Naive thymus-derived CD8-positive, alpha-beta T cell (primary cell): ENCODE measurements around the gene CDH23. TPM values are rescaled to one million over a fixed set of nuclear protein-coding genes. Genes with fewer than 3 reads are reported as not detected.

Experiments used
- ATAC-seq, 2 donors: fragments of 150-1000 bp; cut with Tn5 transposase in 1 of 2; sonication (Bioruptor Pico), chemical (Tn5 transposase) in 1 of 2; 1 replicate in 1 of 2; 2 replicates in 1 of 2; pipeline ENCODE4 v1.10.0; 2021; ENCODE audit warnings: mild to moderate bottlenecking in 2 of 2, moderate library complexity in 2 of 2
- POLR2A ChIA-PET: fragments of 350-600 bp; sonication (Branson Sonifier 250); formaldehyde crosslinking; loops from one replicate; lab custom pipeline; 2021; ENCODE audit warnings: antibody characterized with exemption; lab: Charles Lee
- DNase-seq, 10 donors: peaks; one replicate each; pipeline versions ENCODE4 v3.0.0 to v3.0.0-alpha.2; 2020 to 2022
- H3K27ac Mint-ChIP-seq, 10 donors: one replicate each; pipeline ENCODE4 v1.8.0; 2020 to 2022; ENCODE audit warnings: mild to moderate bottlenecking in 10 of 10, mixed read lengths in 10 of 10, moderate library complexity in 4 of 10, inconsistent platforms in 1 of 10
- H3K27me3 Mint-ChIP-seq, 5 donors: one replicate each; pipeline ENCODE4 v1.8.0; 2021 to 2022; ENCODE audit warnings: mixed read lengths in 5 of 5
- H3K36me3 Mint-ChIP-seq, 3 donors: one replicate each; pipeline ENCODE4 v1.8.0; 2020 to 2022; ENCODE audit warnings: mixed read lengths in 3 of 3, mild to moderate bottlenecking in 2 of 3, inconsistent platforms in 1 of 3
- H3K4me1 Mint-ChIP-seq, 4 donors: one replicate each; pipeline ENCODE4 v1.8.0; 2021 to 2022; ENCODE audit warnings: mixed read lengths in 4 of 4
- H3K4me3 Mint-ChIP-seq, 10 donors: one replicate each; pipeline ENCODE4 v1.8.0; 2020 to 2022; ENCODE audit warnings: mild to moderate bottlenecking in 10 of 10, mixed read lengths in 10 of 10, moderate library complexity in 6 of 10, inconsistent platforms in 1 of 10
- H3K9me3 Mint-ChIP-seq, 9 donors: one replicate each; pipeline ENCODE4 v1.8.0; 2020 to 2022; ENCODE audit warnings: mixed read lengths in 9 of 9, mild to moderate bottlenecking in 3 of 9, inconsistent platforms in 1 of 9, moderate library complexity in 1 of 9
- polyA plus RNA-seq, 3 donors: library from polyadenylated mRNA; unstranded; fragments of 300-500 nt; fragmentation: Illumina TruSeq; gene quantifications; one replicate each; pipeline ENCODE4 v1.2.3, GENCODE V29; 2021
- total RNA-seq, 8 experiments: library from RNA in 2 of 8; stranded (reverse) in 2 of 8; gene quantifications; one replicate each; pipeline ENCODE4 v1.2.3 and lab custom pipeline; 2021 to 2026

The CDH23 gene
- total and polyA plus RNA-seq, 5 experiments from 2014 or later, result 0.82 to 10.2 (median 3.8) TPM

DNA sequence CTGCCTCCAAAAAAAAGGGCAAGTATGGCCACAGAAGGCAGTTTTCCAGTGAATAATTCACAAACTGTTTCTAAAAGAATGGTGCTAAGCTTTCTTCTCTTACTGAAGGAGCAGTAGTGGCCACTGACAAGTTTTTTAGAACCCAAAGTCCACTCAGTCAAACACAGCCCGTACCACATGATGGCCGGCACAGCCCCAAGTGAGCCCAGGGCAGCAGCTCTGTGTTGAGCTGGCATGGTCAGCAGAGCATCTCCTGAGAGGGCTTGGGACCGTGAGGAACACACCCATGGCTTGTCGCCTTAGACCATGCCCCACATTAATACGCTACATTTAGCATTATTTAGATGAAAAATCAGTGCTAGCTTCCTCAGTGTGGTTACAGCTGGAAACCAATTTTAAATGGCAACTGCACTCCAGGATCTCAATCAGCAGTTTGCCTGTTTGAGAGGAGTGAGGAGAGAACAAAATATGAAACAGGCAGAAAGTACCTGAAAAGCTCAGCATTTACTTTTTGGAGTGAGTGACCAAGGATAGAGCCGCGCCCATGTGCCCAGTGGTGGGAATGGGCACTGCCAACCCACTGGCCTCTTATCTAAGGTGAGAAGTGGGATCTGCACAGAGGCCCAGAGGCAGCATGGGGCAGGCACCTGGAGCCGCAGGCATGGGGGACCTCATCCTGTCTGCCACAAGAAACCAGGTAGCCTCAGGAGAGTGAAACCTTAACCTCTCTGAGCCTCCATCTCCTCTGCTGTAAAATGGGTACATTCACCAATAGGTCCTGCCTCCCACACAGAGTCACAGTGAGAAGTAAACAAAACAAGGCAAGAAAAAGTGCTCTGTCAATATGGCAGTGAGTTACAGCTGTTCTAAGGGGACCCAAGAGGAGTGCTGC lies 437.0 kb downstream of the CDH23 start:
- no peak for ATAC-seq
- Mint-ChIP-seq H3K36me3 (peaks cover 5 to 45% (median 12%) of the 10 kb centered on the region in 3 donors), H3K4me1 (peaks cover 23 to 60% (median 37%) of the 10 kb centered on the region in 4 donors), H3K4me3 (no peak overlapping the region), H3K27me3 (no peaks in the 10 kb centered on the region), H3K27ac (peak overlapping the region in 1 of 10 donors; percentile 75), H3K9me3 (no peaks in the 10 kb centered on the region)
- DNase-seq, result no peak
- POLR2A ChIA-PET, result interaction anchor here (0.6 to 1.0 kb wide), 2 partner anchors 17 to 45 kb away, joined by 3 read pairs; partner anchors contain the start of gene PSAP

- H3K4me3 Mint-ChIP-seq, result no peak overlapping the region
- H3K4me1 Mint-ChIP-seq, result peaks cover 28 to 66% (median 43%) of the 10 kb centered on the region in 4 donors
These were observed 437.6 kb downstream of the CDH23 start for GRCh38 chr10:71834343-71834674.

GRCh38 chr10:71835671-71836595 lies 439.2 kb downstream of the CDH23 start:
- peaks cover 33 to 77% (median 55%) of the 10 kb centered on the region in 4 donors for H3K4me1 Mint-ChIP-seq
- peak overlapping the region in 4 of 10 donors; percentile 65 to 90 (median 79) for H3K27ac Mint-ChIP-seq
- H3K27me3 Mint-ChIP-seq, result no peaks in the 10 kb centered on the region
- peak in 1 of 2 donors; percentile 73 for ATAC-seq
- DNase-seq, result peak in 2 of 10 donors; percentile 45 to 73
- H3K36me3 Mint-ChIP-seq, result peaks cover 0 to 23% (median 0%) of the 10 kb centered on the region in 3 donors
- no peaks in the 10 kb centered on the region for H3K9me3 Mint-ChIP-seq
- POLR2A ChIA-PET, result interaction anchor here (0.7 to 1.0 kb wide), 3 partner anchors 14 to 301 kb away, joined by 3 to 7 read pairs (median 5); partner anchors contain the start of gene PSAP
- peak overlapping the region in 2 of 10 donors; percentile 39 to 79 for H3K4me3 Mint-ChIP-seq

More at GRCh38 chr10:71834343-71834674, 437.6 kb downstream of the CDH23 start:
- no peak for ATAC-seq
- Mint-ChIP-seq H3K27me3 (no peaks in the 10 kb centered on the region), H3K9me3 (no peaks in the 10 kb centered on the region), H3K36me3 (peaks cover 5 to 39% (median 10%) of the 10 kb centered on the region in 3 donors), H3K27ac (no peak overlapping the region)
- no peak for DNase-seq
- POLR2A ChIA-PET, result interaction anchor here (0.6 to 1.0 kb wide), 3 partner anchors 17 to 84 kb away, joined by 3 to 5 read pairs (median 3); partner anchors contain the start of gene PSAP

- Mint-ChIP-seq H3K27me3 (no peaks in the 10 kb centered on the region), H3K27ac (peak overlapping the region in 6 of 10 donors; percentile 22 to 90 (median 72)), H3K9me3 (no peaks in the 10 kb centered on the region), H3K36me3 (peaks cover 0 to 18% (median 0%) of the 10 kb centered on the region in 3 donors), H3K4me3 (peak overlapping the region in 2 of 10 donors; percentile 39 to 79), H3K4me1 (peaks cover 35 to 84% (median 58%) of the 10 kb centered on the region in 4 donors)
- ATAC-seq, result no peak
- POLR2A ChIA-PET, result interaction anchor here (0.9 kb wide), 1 partner anchor 13 kb away, joined by 3 read pairs; no protein-coding TSS in a partner anchor
- DNase-seq, result no peak
These were observed 439.9 kb downstream of the CDH23 start for GRCh38 chr10:71836596-71836974.

- DNase-seq, result peak in 1 of 10 donors; percentile 29
- H3K9me3 Mint-ChIP-seq, result no peaks in the 10 kb centered on the region
- peak overlapping the region in 5 of 10 donors; percentile 6 to 45 (median 22) for H3K4me3 Mint-ChIP-seq
- ATAC-seq, result peak; percentile 68 to 85
- H3K27ac Mint-ChIP-seq, result peak overlapping the region in 7 of 10 donors; percentile 5 to 78 (median 57)
- no peaks in the 10 kb centered on the region for H3K27me3 Mint-ChIP-seq
- H3K36me3 Mint-ChIP-seq, result peaks cover 0 to 13% (median 0%) of the 10 kb centered on the region in 3 donors
- POLR2A ChIA-PET, result interaction anchor here (0.9 kb wide), 1 partner anchor 13 kb away, joined by 3 read pairs; no protein-coding TSS in a partner anchor
- peaks cover 35 to 85% (median 58%) of the 10 kb centered on the region in 4 donors for H3K4me1 Mint-ChIP-seq
These were observed 440.5 kb downstream of the CDH23 start for GRCh38 chr10:71837098-71837827.

DNA sequence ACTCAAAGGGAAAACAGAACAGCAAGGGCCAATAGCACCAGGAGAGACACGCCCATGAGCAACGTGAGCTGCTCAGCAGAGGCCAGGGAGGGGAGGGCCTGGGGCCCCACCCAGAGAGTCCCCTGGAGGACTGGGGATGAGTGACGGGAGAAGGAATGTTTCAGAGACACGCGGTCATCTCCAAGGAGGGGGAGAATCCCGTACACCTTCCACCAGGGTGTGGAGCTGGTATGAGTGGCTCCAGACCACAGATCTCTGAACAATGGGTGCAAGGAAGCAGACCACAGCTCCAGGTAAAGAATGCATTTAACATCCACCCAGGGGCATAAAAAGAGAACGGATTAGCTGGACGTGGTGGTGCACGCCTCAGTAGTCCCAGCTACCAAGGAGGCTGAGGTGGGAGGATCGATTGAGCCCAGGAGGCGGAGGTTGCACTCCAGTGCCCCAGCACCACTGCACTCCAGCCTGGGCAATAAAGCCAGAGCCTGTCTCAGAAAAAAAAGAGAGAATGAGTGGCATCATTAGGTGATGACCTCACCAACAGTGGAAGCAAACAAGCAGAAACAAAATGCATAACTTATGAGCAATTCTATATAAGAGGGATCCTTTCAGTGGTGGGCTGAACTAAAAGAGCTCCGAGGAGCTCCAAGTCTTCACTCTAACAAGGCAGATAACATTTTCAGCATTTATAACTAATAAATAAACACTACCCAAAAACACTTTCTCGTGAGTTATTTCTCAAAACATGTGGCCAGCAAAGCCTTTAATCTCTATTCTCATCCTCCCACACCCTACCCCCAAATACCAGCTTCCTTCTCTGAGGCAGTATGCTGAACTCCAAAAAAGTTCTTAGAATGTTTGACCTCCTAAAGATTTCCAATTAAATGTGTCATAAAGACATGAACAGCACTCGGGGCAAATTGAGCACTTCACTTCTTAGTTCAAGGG lies 441.8 kb downstream of the CDH23 start:
- Mint-ChIP-seq H3K27ac (peak overlapping the region in 8 of 10 donors; percentile 2 to 81 (median 54)), H3K4me1 (peaks cover 43 to 90% (median 67%) of the 10 kb centered on the region in 4 donors), H3K9me3 (no peaks in the 10 kb centered on the region), H3K36me3 (peaks cover 0 to 7% (median 0%) of the 10 kb centered on the region in 3 donors), H3K27me3 (no peaks in the 10 kb centered on the region), H3K4me3 (peak overlapping the region in 7 of 10 donors; percentile 1 to 52 (median 29))
- POLR2A ChIA-PET, result no interaction called here
- ATAC-seq (no peak), DNase-seq (no peak)

- peak overlapping the region in 4 of 10 donors; percentile 0 to 61 (median 20) for H3K4me3 Mint-ChIP-seq
These were observed 443.6 kb downstream of the CDH23 start for GRCh38 chr10:71840177-71840957.

GRCh38 chr10:71840958-71841335 lies 444.2 kb downstream of the CDH23 start:
- H3K4me3 Mint-ChIP-seq, result no peak overlapping the region
- ATAC-seq (no peak), DNase-seq (no peak)
- H3K36me3 Mint-ChIP-seq, result peaks cover 0 to 3% (median 0%) of the 10 kb centered on the region in 3 donors
- H3K27me3 Mint-ChIP-seq, result no peaks in the 10 kb centered on the region
- H3K4me1 Mint-ChIP-seq, result peaks cover 48 to 94% (median 83%) of the 10 kb centered on the region in 4 donors
- no peaks in the 10 kb centered on the region for H3K9me3 Mint-ChIP-seq
- POLR2A ChIA-PET, result interaction anchor here (1.5 kb wide), 1 partner anchor 9 kb away, joined by 5 read pairs; the partner anchor contains the start of gene PSAP
- H3K27ac Mint-ChIP-seq, result peak overlapping the region in 1 of 10 donors; percentile 12

More at GRCh38 chr10:71840177-71840957, 443.6 kb downstream of the CDH23 start:
- H3K36me3 Mint-ChIP-seq, result peaks cover 0 to 3% (median 0%) of the 10 kb centered on the region in 3 donors
- no peaks in the 10 kb centered on the region for H3K9me3 Mint-ChIP-seq
- no peaks in the 10 kb centered on the region for H3K27me3 Mint-ChIP-seq
- DNase-seq, result no peak
- ATAC-seq, result no peak
- H3K27ac Mint-ChIP-seq, result peak overlapping the region in 2 of 10 donors; percentile 12 to 54
- POLR2A ChIA-PET, result interaction anchor here (0.6 to 1.5 kb wide), 2 partner anchors 10 to 497 kb away, joined by 3 to 5 read pairs; partner anchors contain the start of gene PSAP
- H3K4me1 Mint-ChIP-seq, result peaks cover 46 to 94% (median 80%) of the 10 kb centered on the region in 4 donors

DNA sequence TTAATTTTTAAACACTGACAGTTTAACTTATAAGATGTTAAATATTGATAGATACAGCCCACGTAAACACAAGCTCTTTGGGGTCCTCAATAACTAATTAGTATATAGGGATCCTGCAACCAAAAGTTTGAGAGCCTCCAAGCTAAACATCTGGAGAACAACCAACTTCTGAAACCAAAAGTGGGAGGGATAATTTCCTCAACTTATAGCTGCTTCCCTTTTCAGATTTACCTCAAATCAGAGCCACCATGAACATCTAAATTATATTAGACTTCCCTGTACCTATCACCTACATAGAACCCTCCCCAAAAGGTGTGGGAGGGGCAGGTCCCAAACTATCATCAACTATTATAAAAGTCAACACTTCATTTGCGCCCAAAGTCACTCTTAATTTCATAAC lies 445.7 kb downstream of the CDH23 start:
- H3K4me3 Mint-ChIP-seq, result no peak overlapping the region
- no peaks in the 10 kb centered on the region for H3K27me3 Mint-ChIP-seq
- peaks cover 44 to 90% (median 78%) of the 10 kb centered on the region in 4 donors for H3K4me1 Mint-ChIP-seq
- ATAC-seq (no peak), DNase-seq (no peak)
- no peaks in the 10 kb centered on the region for H3K9me3 Mint-ChIP-seq
- POLR2A ChIA-PET, result interaction anchor here (0.6 to 1.2 kb wide), 2 partner anchors 8 to 496 kb away, joined by 3 to 4 read pairs; partner anchors contain the start of gene PSAP
- no peak overlapping the region for H3K27ac Mint-ChIP-seq
- peaks cover 0 to 3% (median 0%) of the 10 kb centered on the region in 3 donors for H3K36me3 Mint-ChIP-seq
